Fibroblast of lung (primary cell): ENCODE data around the gene ADORA1. TPM values are rescaled to one million over a fixed set of nuclear protein-coding genes. Genes with fewer than 3 reads are reported as not detected.

Source experiments
- DNase-seq, 2 donors: peaks; one replicate each; pipeline versions ENCODE4 v3.0.0 to v3.0.0-alpha.2; 2010; ENCODE audit warnings: low read depth in 2 of 2
- H2AFZ ChIP-seq: 2 replicates; pipeline ENCODE4 v1.5.1; 2012; ENCODE audit warnings: low read length, control low read depth, inconsistent platforms
- H3K27ac ChIP-seq: 2 replicates; pipeline ENCODE4 v1.5.1; 2011; ENCODE audit warnings: low read length, control low read depth; ENCODE audit not compliant: insufficient read depth
- H3K27me3 ChIP-seq: 2 replicates; pipeline ENCODE4 v1.5.1; 2011; ENCODE audit warnings: mild to moderate bottlenecking, low read length; ENCODE audit not compliant: control insufficient read depth, insufficient read depth
- H3K36me3 ChIP-seq: 2 replicates; pipeline ENCODE4 v1.5.1; 2011; ENCODE audit warnings: low read length; ENCODE audit not compliant: control insufficient read depth, insufficient read depth
- H3K4me1 ChIP-seq: 2 replicates; pipeline ENCODE4 v1.5.1; 2011; ENCODE audit warnings: low read length; ENCODE audit not compliant: control insufficient read depth, insufficient read depth; ENCODE audit errors: extremely low read depth
- H3K4me2 ChIP-seq: 2 replicates; pipeline ENCODE4 v1.5.1; 2011; ENCODE audit warnings: low read length, control low read depth; ENCODE audit not compliant: insufficient read depth; ENCODE audit errors: extremely low read depth
- H3K4me3 ChIP-seq, 4 experiments: fragments of 200-600 bp in 1 of 4; sonication (generic) in 1 of 4; replicated peaks in 1 of 4; 2 replicates each; pipeline ENCODE4 v1.5.1; 2011 to 2016; ENCODE audit warnings: low read length in 4 of 4, low read depth in 3 of 4, mild to moderate bottlenecking in 3 of 4, control low read depth in 2 of 4, inconsistent platforms in 1 of 4, mixed read lengths in 1 of 4; ENCODE audit not compliant: insufficient read depth in 1 of 4; ENCODE audit errors: control extremely low read depth in 1 of 4
- H3K79me2 ChIP-seq: 2 replicates; pipeline ENCODE4 v1.5.1; 2012; ENCODE audit warnings: mild to moderate bottlenecking, low read length, inconsistent platforms; ENCODE audit not compliant: control insufficient read depth, insufficient read depth
- H3K9ac ChIP-seq: 2 replicates; pipeline ENCODE4 v1.5.1; 2011; ENCODE audit warnings: mild to moderate bottlenecking, low read length, control low read depth; ENCODE audit not compliant: insufficient read depth
- H3K9me3 ChIP-seq: 2 replicates; pipeline ENCODE4 v1.5.1; 2012; ENCODE audit warnings: low read depth, low read length; ENCODE audit not compliant: control insufficient read depth, insufficient read depth
- H4K20me1 ChIP-seq: 2 replicates; pipeline ENCODE4 v1.5.1; 2011; ENCODE audit warnings: low read length; ENCODE audit not compliant: control insufficient read depth, insufficient read depth; ENCODE audit errors: extremely low read depth
- EZH2 ChIP-seq: IDR thresholded peaks from 2 replicates; pipeline ENCODE4 v1.5.1; 2012; ENCODE audit warnings: low read length, control low read depth, mild to moderate bottlenecking; ENCODE audit errors: missing control alignments
- polyA plus RNA-seq, 2 donors: library from polyadenylated mRNA; depleted of rRNA in 1 of 2; stranded (reverse) in 1 of 2; unstranded in 1 of 2; fragments of >200 nt; gene quantifications; 2 replicates each; pipeline ENCODE4 v1.2.1, GENCODE V29; 2011 to 2012; ENCODE audit warnings: missing spikeins in 1 of 2
- total RNA-seq: library from RNA; depleted of rRNA; stranded (reverse); fragments of >200 nt; gene quantifications from 2 replicates; pipeline ENCODE4 v1.2.1, GENCODE V29; 2014
- TF ChIP-seq, protein P1 (sequence below), 2 donors: IDR thresholded peaks in 1 of 2; conservative IDR thresholded peaks in 1 of 2; 1 replicate in 1 of 2; 2 replicates in 1 of 2; pipeline ENCODE4 v1.5.1; 2011 to 2012; ENCODE audit warnings: low read length in 2 of 2, control low read depth in 1 of 2, inconsistent platforms in 1 of 2, low read depth in 1 of 2, mild to moderate bottlenecking in 1 of 2

ADORA1 gene
- total and polyA plus RNA-seq, 2 donors (not counting 1 experiment from before 2014, with no cell fraction given) = 1.5 to 6.1 TPM

DNA sequence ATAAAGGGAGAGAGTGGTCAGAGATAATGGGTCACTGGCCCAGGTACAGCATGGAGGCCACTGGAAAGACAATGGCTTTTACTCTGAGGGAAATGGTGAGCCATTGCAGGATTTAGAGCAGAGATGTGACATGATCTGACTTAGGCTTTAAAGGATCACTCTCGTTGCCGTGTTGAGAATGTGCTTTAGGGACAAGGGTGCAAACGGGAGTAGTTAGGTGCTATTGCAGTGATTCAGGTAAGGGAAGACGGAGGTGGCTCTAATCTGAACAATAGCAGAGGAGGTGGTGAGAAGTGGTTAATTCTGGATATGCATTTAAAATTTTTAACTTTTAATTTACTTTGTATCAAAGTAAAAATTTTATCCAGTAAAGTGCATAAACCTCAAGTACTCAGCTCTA is 9.8 kb downstream of the ADORA1 start:
- Histone ChIP-seq H3K36me3 (no peaks in the 10 kb centered on the region), H3K79me2 (no peaks in the 10 kb centered on the region)

DNA sequence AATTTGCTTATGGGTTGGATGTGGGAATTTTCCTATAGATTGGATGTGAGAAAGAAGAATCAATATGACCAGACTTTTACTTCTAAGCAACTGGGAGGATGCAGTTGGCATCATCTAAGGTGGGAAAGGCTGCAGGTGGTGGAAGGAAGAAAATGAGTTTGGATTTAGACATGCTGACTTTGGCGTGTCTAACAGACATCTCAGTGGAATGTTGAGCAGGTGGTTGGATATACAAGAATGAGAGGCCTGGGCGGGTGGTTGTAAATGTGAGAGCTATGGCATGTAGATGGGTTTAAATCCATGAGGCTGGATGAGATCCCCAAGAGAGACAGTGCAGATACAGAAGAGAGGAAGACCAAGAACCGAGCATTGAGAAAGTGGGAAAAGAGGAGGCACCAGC is 10.5 kb downstream of the ADORA1 start:
- Histone ChIP-seq H2AFZ (no peak overlapping the region), H3K36me3 (no peaks in the 10 kb centered on the region), H3K4me2 (no peak overlapping the region), H3K9ac (no peak overlapping the region), H3K9me3 (no peaks in the 10 kb centered on the region), H4K20me1 (no peaks in the 10 kb centered on the region), H3K27me3 (no peaks in the 10 kb centered on the region), H3K27ac (no peak overlapping the region), H3K79me2 (no peaks in the 10 kb centered on the region), H3K4me3 (no peak overlapping the region), H3K4me1 (no peaks in the 10 kb centered on the region)
- TF ChIP-seq, protein P1, sequence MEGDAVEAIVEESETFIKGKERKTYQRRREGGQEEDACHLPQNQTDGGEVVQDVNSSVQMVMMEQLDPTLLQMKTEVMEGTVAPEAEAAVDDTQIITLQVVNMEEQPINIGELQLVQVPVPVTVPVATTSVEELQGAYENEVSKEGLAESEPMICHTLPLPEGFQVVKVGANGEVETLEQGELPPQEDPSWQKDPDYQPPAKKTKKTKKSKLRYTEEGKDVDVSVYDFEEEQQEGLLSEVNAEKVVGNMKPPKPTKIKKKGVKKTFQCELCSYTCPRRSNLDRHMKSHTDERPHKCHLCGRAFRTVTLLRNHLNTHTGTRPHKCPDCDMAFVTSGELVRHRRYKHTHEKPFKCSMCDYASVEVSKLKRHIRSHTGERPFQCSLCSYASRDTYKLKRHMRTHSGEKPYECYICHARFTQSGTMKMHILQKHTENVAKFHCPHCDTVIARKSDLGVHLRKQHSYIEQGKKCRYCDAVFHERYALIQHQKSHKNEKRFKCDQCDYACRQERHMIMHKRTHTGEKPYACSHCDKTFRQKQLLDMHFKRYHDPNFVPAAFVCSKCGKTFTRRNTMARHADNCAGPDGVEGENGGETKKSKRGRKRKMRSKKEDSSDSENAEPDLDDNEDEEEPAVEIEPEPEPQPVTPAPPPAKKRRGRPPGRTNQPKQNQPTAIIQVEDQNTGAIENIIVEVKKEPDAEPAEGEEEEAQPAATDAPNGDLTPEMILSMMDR (conservative IDR thresholded peaks at IDR 0.05 in 1 of 2, IDR thresholded peaks at IDR 0.05 in 1 of 2; ENCODE audit: low read depth in 1 of 2, low read length in 2 of 2) = no peak
- no peak for TF ChIP-seq EZH2
- DNase-seq = no peak

More for the DNA sequence above, 9.8 kb downstream of the ADORA1 start:
- no peaks in the 10 kb centered on the region for H3K9me3 ChIP-seq
- no peak overlapping the region for H3K4me2 ChIP-seq
- no peak overlapping the region for H2AFZ ChIP-seq
- H3K4me3 ChIP-seq = no peak overlapping the region
- no peak for DNase-seq
- no peaks in the 10 kb centered on the region for H3K27me3 ChIP-seq
- no peak overlapping the region for H3K9ac ChIP-seq
- H4K20me1 ChIP-seq = no peaks in the 10 kb centered on the region
- no peak overlapping the region for H3K27ac ChIP-seq
- no peaks in the 10 kb centered on the region for H3K4me1 ChIP-seq
- TF ChIP-seq, protein P1 (conservative IDR thresholded peaks at IDR 0.05 in 1 of 2, IDR thresholded peaks at IDR 0.05 in 1 of 2; ENCODE audit: low read depth in 1 of 2, low read length in 2 of 2) = no peak
- TF ChIP-seq EZH2 = no peak

DNA sequence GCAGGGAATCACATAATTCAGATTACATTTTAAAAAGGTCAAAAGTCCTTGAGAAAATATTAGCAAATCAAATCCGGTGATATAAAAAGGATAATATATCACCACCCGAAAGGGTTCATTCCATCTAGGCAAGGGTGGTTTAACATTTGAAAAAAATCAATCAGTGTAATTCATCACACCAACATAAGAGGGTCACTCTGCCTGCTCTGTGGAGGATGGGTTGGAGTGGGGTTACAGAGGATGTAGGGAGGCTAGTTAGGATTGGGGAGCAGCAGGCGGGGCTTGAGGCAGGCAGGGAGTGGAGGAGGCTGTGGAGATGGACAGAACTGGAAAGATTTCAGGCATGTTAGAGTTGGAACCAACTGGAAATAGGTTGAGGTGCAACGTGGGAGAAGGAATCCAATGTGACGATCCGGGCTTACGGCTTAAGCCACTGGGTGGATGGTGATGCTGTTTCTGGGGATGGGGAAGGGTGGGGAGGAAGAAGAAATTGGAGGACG is 12.5 kb downstream of the ADORA1 start:
- H3K4me1 ChIP-seq = peaks cover 3% of the 10 kb centered on the region
- no peak for DNase-seq
- no peaks in the 10 kb centered on the region for H3K36me3 ChIP-seq

More for the DNA sequence above, 12.5 kb downstream of the ADORA1 start:
- Histone ChIP-seq H3K27ac (no peak overlapping the region), H3K9ac (no peak overlapping the region), H2AFZ (no peak overlapping the region), H3K4me2 (no peak overlapping the region), H3K4me3 (no peak overlapping the region), H4K20me1 (no peaks in the 10 kb centered on the region), H3K9me3 (no peaks in the 10 kb centered on the region), H3K27me3 (no peaks in the 10 kb centered on the region), H3K79me2 (no peaks in the 10 kb centered on the region)
- no peak for TF ChIP-seq EZH2
- TF ChIP-seq, protein P1 (conservative IDR thresholded peaks at IDR 0.05 in 1 of 2, IDR thresholded peaks at IDR 0.05 in 1 of 2; ENCODE audit: low read depth in 1 of 2, low read length in 2 of 2) = no peak
